Measurements from ENCODE around the gene CHRDL1. TPM values are rescaled to one million over a fixed set of nuclear protein-coding genes. Genes with fewer than 3 reads are reported as not detected.
A peak's percentile ranks its signal among the peaks of the same experiment; 100 is the strongest.

CHRDL1 gene
- total and polyA plus RNA-seq, 2 donors (not counting 1 experiment from before 2014, with no cell fraction given) = 4.5 to 10.1 TPM

- TF ChIP-seq, protein P1, sequence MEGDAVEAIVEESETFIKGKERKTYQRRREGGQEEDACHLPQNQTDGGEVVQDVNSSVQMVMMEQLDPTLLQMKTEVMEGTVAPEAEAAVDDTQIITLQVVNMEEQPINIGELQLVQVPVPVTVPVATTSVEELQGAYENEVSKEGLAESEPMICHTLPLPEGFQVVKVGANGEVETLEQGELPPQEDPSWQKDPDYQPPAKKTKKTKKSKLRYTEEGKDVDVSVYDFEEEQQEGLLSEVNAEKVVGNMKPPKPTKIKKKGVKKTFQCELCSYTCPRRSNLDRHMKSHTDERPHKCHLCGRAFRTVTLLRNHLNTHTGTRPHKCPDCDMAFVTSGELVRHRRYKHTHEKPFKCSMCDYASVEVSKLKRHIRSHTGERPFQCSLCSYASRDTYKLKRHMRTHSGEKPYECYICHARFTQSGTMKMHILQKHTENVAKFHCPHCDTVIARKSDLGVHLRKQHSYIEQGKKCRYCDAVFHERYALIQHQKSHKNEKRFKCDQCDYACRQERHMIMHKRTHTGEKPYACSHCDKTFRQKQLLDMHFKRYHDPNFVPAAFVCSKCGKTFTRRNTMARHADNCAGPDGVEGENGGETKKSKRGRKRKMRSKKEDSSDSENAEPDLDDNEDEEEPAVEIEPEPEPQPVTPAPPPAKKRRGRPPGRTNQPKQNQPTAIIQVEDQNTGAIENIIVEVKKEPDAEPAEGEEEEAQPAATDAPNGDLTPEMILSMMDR (conservative IDR thresholded peaks at IDR 0.05 in 1 of 2, IDR thresholded peaks at IDR 0.05 in 1 of 2; ENCODE audit: low read depth in 1 of 2, low read length in 2 of 2) = no peak
- no peak for TF ChIP-seq EZH2 (IDR thresholded peaks at IDR 0.05; ENCODE audit: low read length, missing control alignments)
- H4K20me1 ChIP-seq (ENCODE audit: control insufficient read depth, extremely low read depth, insufficient read depth, low read length) = no peaks in the 10 kb centered on the region
- H2AFZ ChIP-seq (ENCODE audit: low read length) = no peak overlapping the region
Measured at GRCh38 chrX:110691446-110691845, 104.2 kb downstream of the CHRDL1 start.

DNA sequence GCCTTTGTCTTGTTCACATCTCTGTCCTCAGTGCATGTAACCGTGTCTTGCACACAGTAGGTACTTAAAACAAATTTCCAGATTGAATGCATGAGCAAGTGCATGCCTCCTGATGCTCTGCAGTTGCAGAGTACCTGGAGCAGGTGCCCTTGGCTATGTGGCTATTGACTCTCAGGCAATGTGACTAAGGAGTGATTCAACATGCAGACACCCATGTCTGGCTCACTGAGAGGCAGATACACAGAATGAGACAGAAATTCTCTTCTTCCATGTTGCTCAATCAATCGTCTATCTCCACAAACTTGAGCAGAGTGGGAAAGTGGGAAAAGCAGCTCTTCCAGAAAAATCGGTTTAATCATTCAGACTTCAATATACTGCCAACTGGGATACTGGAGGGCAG, 111.0 kb downstream of the CHRDL1 start:
- DNase-seq (ENCODE audit: low read depth in 2 of 2) = no peak
- TF ChIP-seq EZH2 (IDR thresholded peaks at IDR 0.05; ENCODE audit: low read length, missing control alignments) = no peak
- TF ChIP-seq, protein P1 (conservative IDR thresholded peaks at IDR 0.05 in 1 of 2, IDR thresholded peaks at IDR 0.05 in 1 of 2; ENCODE audit: low read depth in 1 of 2, low read length in 2 of 2) = no peak
- Histone ChIP-seq H3K36me3 (ENCODE audit: control insufficient read depth, insufficient read depth, low read length) (no peaks in the 10 kb centered on the region), H3K27me3 (ENCODE audit: control insufficient read depth, insufficient read depth, low read length) (no peaks in the 10 kb centered on the region), H3K9me3 (ENCODE audit: control insufficient read depth, insufficient read depth, low read depth, low read length) (no peaks in the 10 kb centered on the region), H3K9ac (ENCODE audit: insufficient read depth, low read length) (no peak overlapping the region), H2AFZ (ENCODE audit: low read length) (no peak overlapping the region), H3K27ac (ENCODE audit: insufficient read depth, low read length) (no peak overlapping the region), H3K4me2 (ENCODE audit: extremely low read depth, insufficient read depth, low read length) (no peak overlapping the region), H3K4me1 (ENCODE audit: control insufficient read depth, extremely low read depth, insufficient read depth, low read length) (no peaks in the 10 kb centered on the region), H3K4me3 (replicated peaks in 1 of 4; ENCODE audit: control extremely low read depth in 1 of 4, insufficient read depth in 1 of 4, low read depth in 3 of 4, low read length in 4 of 4) (no peak overlapping the region), H3K79me2 (ENCODE audit: control insufficient read depth, insufficient read depth, low read length) (no peaks in the 10 kb centered on the region), H4K20me1 (ENCODE audit: control insufficient read depth, extremely low read depth, insufficient read depth, low read length) (no peaks in the 10 kb centered on the region)

More at GRCh38 chrX:110691446-110691845, 104.2 kb downstream of the CHRDL1 start:
- no peak overlapping the region for H3K27ac ChIP-seq (ENCODE audit: insufficient read depth, low read length)
- H3K4me3 ChIP-seq (replicated peaks in 1 of 4; ENCODE audit: control extremely low read depth in 1 of 4, insufficient read depth in 1 of 4, low read depth in 3 of 4, low read length in 4 of 4) = no peak overlapping the region
- no peak overlapping the region for H3K4me2 ChIP-seq (ENCODE audit: extremely low read depth, insufficient read depth, low read length)
- no peak overlapping the region for H3K9ac ChIP-seq (ENCODE audit: insufficient read depth, low read length)
- H3K4me1 ChIP-seq (ENCODE audit: control insufficient read depth, extremely low read depth, insufficient read depth, low read length) = no peaks in the 10 kb centered on the region
- no peaks in the 10 kb centered on the region for H3K27me3 ChIP-seq (ENCODE audit: control insufficient read depth, insufficient read depth, low read length)
- peak in 1 of 2 donors; percentile 47 for DNase-seq (ENCODE audit: low read depth in 2 of 2)
- no peaks in the 10 kb centered on the region for H3K79me2 ChIP-seq (ENCODE audit: control insufficient read depth, insufficient read depth, low read length)
- H3K36me3 ChIP-seq (ENCODE audit: control insufficient read depth, insufficient read depth, low read length) = no peaks in the 10 kb centered on the region
- no peaks in the 10 kb centered on the region for H3K9me3 ChIP-seq (ENCODE audit: control insufficient read depth, insufficient read depth, low read depth, low read length)

DNA sequence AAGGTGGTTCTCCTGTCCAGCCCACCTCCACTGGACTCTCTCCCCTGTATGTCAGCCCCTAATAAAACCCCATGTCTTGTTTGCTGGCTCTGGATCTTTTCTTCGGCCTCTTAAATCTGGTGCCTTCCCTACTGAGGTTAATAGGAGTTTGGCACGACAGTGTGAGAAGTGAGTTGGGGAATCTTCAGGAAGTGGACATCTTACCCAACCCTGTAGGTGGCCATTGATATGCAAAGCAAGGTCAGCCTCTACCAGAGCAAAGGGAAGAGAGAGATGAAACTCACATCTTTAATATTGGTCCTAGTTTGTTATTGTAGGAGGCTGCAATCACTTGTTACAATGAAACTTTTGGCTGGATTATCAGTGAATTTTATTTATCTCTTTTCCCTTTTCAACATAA, 111.7 kb downstream of the CHRDL1 start:
- no peaks in the 10 kb centered on the region for H3K27me3 ChIP-seq (ENCODE audit: control insufficient read depth, insufficient read depth, low read length)
- no peaks in the 10 kb centered on the region for H3K4me1 ChIP-seq (ENCODE audit: control insufficient read depth, extremely low read depth, insufficient read depth, low read length)
- no peaks in the 10 kb centered on the region for H4K20me1 ChIP-seq (ENCODE audit: control insufficient read depth, extremely low read depth, insufficient read depth, low read length)
- H3K9ac ChIP-seq (ENCODE audit: insufficient read depth, low read length) = no peak overlapping the region
- no peaks in the 10 kb centered on the region for H3K9me3 ChIP-seq (ENCODE audit: control insufficient read depth, insufficient read depth, low read depth, low read length)
- H3K79me2 ChIP-seq (ENCODE audit: control insufficient read depth, insufficient read depth, low read length) = no peaks in the 10 kb centered on the region
- no peak for DNase-seq (ENCODE audit: low read depth in 2 of 2)
- H3K4me2 ChIP-seq (ENCODE audit: extremely low read depth, insufficient read depth, low read length) = no peak overlapping the region
- H3K4me3 ChIP-seq (replicated peaks in 1 of 4; ENCODE audit: control extremely low read depth in 1 of 4, insufficient read depth in 1 of 4, low read depth in 3 of 4, low read length in 4 of 4) = no peak overlapping the region
- no peaks in the 10 kb centered on the region for H3K36me3 ChIP-seq (ENCODE audit: control insufficient read depth, insufficient read depth, low read length)
- H2AFZ ChIP-seq (ENCODE audit: low read length) = no peak overlapping the region
- no peak overlapping the region for H3K27ac ChIP-seq (ENCODE audit: insufficient read depth, low read length)
- TF ChIP-seq, protein P1 (conservative IDR thresholded peaks at IDR 0.05 in 1 of 2, IDR thresholded peaks at IDR 0.05 in 1 of 2; ENCODE audit: low read depth in 1 of 2, low read length in 2 of 2) = no peak
- TF ChIP-seq EZH2 (IDR thresholded peaks at IDR 0.05; ENCODE audit: low read length, missing control alignments) = no peak
